ENCODE measurements around the gene WNK1.
A peak's percentile ranks its signal among the peaks of the same experiment; 100 is the strongest.
"Not testable (repeated sequence)": the region's sequence is repeated elsewhere in the genome, so short reads cannot be mapped to it uniquely, and the experiment has no call there.

The WNK1 gene

GRCh38 chr12:749751-750270 is 2.6 kb upstream of the WNK1 start:
- no peak for DNase-seq

GRCh38 chr12:750366-751191 is 1.8 kb upstream of the WNK1 start:
- no peak for DNase-seq

GRCh38 chr12:751192-751998 is 984 bp upstream of the WNK1 start:
- peak; percentile 89 to 93 for DNase-seq

- DNase-seq = peak; percentile 31 to 49
Observed at GRCh38 chr12:752695-753610, 574 bp downstream of the WNK1 start.

DNA sequence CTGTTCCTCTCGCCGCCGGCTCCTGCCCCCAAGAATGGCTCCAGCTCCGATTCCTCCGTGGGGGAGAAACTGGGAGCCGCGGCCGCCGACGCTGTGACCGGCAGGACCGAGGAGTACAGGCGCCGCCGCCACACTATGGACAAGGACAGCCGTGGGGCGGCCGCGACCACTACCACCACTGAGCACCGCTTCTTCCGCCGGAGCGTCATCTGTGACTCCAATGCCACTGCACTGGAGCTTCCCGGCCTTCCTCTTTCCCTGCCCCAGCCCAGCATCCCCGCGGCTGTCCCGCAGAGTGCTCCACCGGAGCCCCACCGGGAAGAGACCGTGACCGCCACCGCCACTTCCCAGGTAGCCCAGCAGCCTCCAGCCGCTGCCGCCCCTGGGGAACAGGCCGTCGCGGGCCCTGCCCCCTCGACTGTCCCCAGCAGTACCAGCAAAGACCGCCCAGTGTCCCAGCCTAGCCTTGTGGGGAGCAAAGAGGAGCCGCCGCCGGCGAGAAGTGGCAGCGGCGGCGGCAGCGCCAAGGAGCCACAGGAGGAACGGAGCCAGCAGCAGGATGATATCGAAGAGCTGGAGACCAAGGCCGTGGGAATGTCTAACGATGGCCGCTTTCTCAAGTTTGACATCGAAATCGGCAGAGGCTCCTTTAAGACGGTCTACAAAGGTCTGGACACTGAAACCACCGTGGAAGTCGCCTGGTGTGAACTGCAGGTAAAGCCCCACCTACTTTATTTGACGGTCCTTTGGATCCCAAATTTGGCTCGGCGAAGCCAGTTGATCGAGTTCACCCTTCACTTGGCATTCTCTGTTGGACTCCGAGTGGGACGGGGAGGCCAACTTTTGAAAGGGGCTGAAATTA is 1.5 kb downstream of the WNK1 start:
- peak; percentile 31 to 32 for DNase-seq

- peak in 1 of 2 donors; percentile 34 for DNase-seq
Observed at GRCh38 chr12:754473-754820, 2.1 kb downstream of the WNK1 start.

- peak; percentile 84 to 88 for DNase-seq
Observed at GRCh38 chr12:754851-755562, 2.6 kb downstream of the WNK1 start.

DNA sequence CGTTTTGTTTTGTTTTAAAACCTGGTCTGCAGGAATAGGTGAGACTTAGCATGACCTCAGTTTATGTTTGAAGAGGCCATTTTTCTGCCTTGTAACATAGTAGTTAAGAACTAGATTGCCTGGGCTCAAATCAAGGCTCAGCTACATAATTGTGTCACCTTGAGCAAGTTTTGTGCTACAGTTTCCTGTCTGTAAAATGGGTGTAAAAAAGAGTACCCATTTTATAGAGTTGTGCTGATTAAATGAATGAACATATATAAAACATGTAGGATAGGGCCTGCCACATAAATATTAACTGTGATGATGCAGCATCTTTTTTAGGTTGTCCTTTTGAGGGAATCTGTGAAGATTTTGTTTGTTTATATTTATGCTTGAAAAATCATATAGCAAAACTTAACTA is 7.2 kb downstream of the WNK1 start:
- no peak for DNase-seq

DNA sequence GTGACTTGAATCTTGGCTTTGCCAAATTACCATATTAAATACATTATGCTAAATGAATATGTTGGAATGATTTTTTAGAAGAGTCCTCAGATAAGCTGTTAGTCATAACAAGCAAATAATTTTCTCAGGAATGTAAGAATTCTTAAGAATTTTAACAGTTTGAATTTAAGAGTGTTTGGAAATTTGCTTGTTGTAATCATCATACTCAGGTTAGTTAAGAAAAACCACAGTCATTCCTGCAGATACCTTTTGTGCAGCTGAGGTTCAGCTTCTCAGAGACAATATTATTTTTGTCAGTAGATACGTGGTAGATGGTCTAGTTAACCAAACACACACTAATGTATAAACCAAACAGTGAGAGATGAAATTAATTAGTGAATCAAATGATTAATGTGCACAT is 8.9 kb downstream of the WNK1 start:
- DNase-seq = no peak

GRCh38 chr12:765840-766239 is 13.5 kb downstream of the WNK1 start:
- DNase-seq = peak in 1 of 2 donors; percentile 69

- DNase-seq = no peak
Observed at GRCh38 chr12:768434-768833, 16.1 kb downstream of the WNK1 start.

DNA sequence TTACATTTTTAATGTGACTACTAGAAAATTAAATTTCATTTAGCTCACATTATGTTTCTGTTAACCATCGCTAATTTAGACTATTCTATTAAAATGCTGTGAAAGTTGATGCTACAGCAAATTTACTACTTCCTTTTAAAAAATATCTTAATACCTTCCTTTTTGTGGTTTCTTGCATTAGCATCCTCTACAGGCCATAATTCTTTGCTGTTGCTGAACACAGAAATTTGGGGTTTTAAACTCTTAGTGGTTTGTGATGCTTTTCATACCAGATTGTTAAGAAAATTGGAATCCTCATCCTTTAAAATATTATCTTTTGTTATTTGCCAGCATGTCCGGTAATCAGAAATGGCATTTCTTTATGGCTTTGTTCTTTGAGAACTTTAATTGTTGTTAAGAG is 18.1 kb downstream of the WNK1 start:
- no peak for DNase-seq

GRCh38 chr12:772056-772697 is 19.8 kb downstream of the WNK1 start:
- no peak for DNase-seq

- peak; percentile 65 to 68 for DNase-seq
Observed at GRCh38 chr12:774051-774614, 21.8 kb downstream of the WNK1 start.

- not testable (repeated sequence) for DNase-seq
Observed at GRCh38 chr12:775973-776771, 23.8 kb downstream of the WNK1 start.

- DNase-seq = not testable (repeated sequence)
Observed at GRCh38 chr12:776772-777373, 24.5 kb downstream of the WNK1 start.

DNA sequence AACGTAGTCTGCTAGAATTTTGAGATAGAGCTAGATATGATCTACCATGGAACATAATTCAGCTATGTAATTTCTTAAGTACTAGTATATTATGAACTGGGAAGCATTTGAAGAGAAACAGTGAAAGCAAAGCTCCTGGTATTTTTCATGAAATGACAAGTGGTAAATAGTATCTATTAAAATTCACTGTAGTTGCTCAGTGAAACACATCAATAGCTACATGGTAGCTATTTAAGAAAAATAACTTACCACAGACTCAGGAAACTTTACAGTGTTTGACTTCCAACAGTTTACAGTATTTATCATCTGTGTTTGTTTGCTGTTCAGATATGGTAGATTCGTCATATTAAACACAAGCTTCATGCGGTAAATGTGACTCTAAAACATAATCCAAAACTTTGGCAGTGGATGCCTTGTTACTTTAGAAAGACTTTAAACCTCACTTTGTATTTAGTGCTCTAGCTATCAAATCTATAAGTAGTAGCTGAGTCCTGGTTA is 25.2 kb downstream of the WNK1 start:
- DNase-seq = no peak

DNA sequence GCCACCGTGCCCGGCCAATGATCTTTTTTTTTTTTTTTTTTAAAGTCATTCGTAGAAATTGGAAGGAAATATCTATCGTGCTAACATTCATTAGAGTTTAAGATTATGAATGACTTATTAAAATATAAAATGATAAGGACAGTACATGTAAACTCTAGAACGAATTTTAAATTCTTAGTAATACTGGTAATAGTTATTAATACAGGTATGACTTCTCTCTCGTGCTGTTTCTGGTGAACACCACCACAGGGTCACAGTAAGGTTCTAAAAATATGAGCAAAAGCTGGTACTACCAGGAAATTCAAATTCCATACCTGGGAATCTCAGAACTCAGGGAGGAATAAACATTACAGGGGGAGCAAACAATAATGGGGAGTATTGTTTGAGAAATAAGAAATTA is 26.2 kb downstream of the WNK1 start:
- DNase-seq = no peak

Measured in inflammatory macrophage treated with lipopolysaccharide for 1 hour (primary cell).